Activated B cell treated with CpG ODN at 0.5 μM for 24 hours (primary cell): ENCODE data around the gene RFX2. TPM values are rescaled to one million over a fixed set of nuclear protein-coding genes. Genes with fewer than 3 reads are reported as not detected.
"Not testable (repeated sequence)": the region's sequence is repeated elsewhere in the genome, so short reads cannot be mapped to it uniquely, and the experiment has no call there.

ENCODE experiments used
- ATAC-seq: fragments of 200-7000 bp; cut with Tn5 transposase; one replicate; pipeline ENCODE4 v1.10.0; 2021; ENCODE audit warnings: low read depth, mild to moderate bottlenecking, moderate library complexity
- CTCF ChIA-PET: fragments of 350-600 bp; sonication (Branson Sonifier 250); formaldehyde crosslinking; loops from one replicate; lab custom pipeline; 2021; ENCODE audit warnings: antibody characterized with exemption; lab: Charles Lee
- POLR2A ChIA-PET: fragments of 350-600 bp; sonication (Branson Sonifier 250); formaldehyde crosslinking; loops from one replicate; lab custom pipeline; 2021; ENCODE audit warnings: antibody characterized with exemption; lab: Charles Lee
- DNase-seq: peaks from one replicate; pipeline ENCODE4 v3.0.0; 2022
- H3K27ac Mint-ChIP-seq: one replicate; pipeline ENCODE4 v1.8.0; 2020; ENCODE audit warnings: mixed read lengths
- H3K27me3 Mint-ChIP-seq: one replicate; pipeline ENCODE4 v1.8.0; 2021; ENCODE audit warnings: mixed read lengths
- H3K36me3 Mint-ChIP-seq: one replicate; pipeline ENCODE4 v1.8.0; 2021; ENCODE audit warnings: low read depth, mixed read lengths
- H3K4me1 Mint-ChIP-seq: one replicate; pipeline ENCODE4 v1.8.0; 2021; ENCODE audit warnings: mixed read lengths
- H3K4me3 Mint-ChIP-seq: one replicate; pipeline ENCODE4 v1.8.0; 2020; ENCODE audit warnings: mild to moderate bottlenecking, mixed read lengths
- H3K9me3 Mint-ChIP-seq: one replicate; pipeline ENCODE4 v1.8.0; 2020; ENCODE audit warnings: mixed read lengths
- CTCF ChIP-seq: fragments of 200-600 bp; IDR thresholded peaks from one replicate; pipeline ENCODE4 v1.8.0; 2022; ENCODE audit warnings: antibody characterized with exemption, mild to moderate bottlenecking
- intact Hi-C: fragments of 100-400 bp; cut with micrococcal nuclease; formaldehyde crosslinking; loops from one replicate; pipeline ENCODE4 v1.15.1; 2024
- total RNA-seq: library from RNA; stranded (reverse); gene quantifications from 2 replicates; pipeline ENCODE4 v1.2.3, GENCODE V29; 2022

RFX2 gene
- total RNA-seq, 1 donor from 2014 or later = 7.0 TPM

GRCh38 chr19:5961969-5962945 lies 148.0 kb downstream of the RFX2 start:
- peaks cover 73% of the 10 kb centered on the region for H3K4me1 Mint-ChIP-seq
- intact Hi-C loops = no loop called here
- no peak for TF ChIP-seq CTCF

GRCh38 chr19:5961641-5961968 lies 148.7 kb downstream of the RFX2 start:
- intact Hi-C loops, H3K27me3 Mint-ChIP-seq, CTCF ChIA-PET, DNase-seq, ATAC-seq, H3K9me3 Mint-ChIP-seq: not testable (repeated sequence)
- H3K4me3 Mint-ChIP-seq = peak overlapping the region; percentile 53
- peak overlapping the region; percentile 67 for H3K27ac Mint-ChIP-seq
- H3K36me3 Mint-ChIP-seq = peaks cover 35% of the 10 kb centered on the region
- peaks cover 74% of the 10 kb centered on the region for H3K4me1 Mint-ChIP-seq
- POLR2A ChIA-PET = interaction anchor here (1.2 kb wide), 1 partner anchor 10 kb away, joined by 6 read pairs; no protein-coding TSS in a partner anchor

More at GRCh38 chr19:5961969-5962945, 148.0 kb downstream of the RFX2 start:
- POLR2A ChIA-PET = interaction anchor here (1.2 kb wide), 1 partner anchor 10 kb away, joined by 6 read pairs; no protein-coding TSS in a partner anchor
- Mint-ChIP-seq H3K27ac (peak overlapping the region; percentile 67), H3K9me3 (no peaks in the 10 kb centered on the region), H3K4me3 (peak overlapping the region; percentile 53), H3K36me3 (peaks cover 30% of the 10 kb centered on the region), H3K27me3 (no peaks in the 10 kb centered on the region)
- CTCF ChIA-PET = no interaction called here
- ATAC-seq = peak; percentile 82
- no peak for DNase-seq

GRCh38 chr19:5960005-5961001 lies 150.0 kb downstream of the RFX2 start:
- ChIA-PET CTCF (no interaction called here), POLR2A (no interaction called here)
- no peak for ATAC-seq
- no peak for TF ChIP-seq CTCF
- H3K27me3 Mint-ChIP-seq = no peaks in the 10 kb centered on the region
- intact Hi-C loops = no loop called here
- no peak overlapping the region for H3K4me3 Mint-ChIP-seq
- no peak for DNase-seq
- no peak overlapping the region for H3K27ac Mint-ChIP-seq
- H3K4me1 Mint-ChIP-seq = peaks cover 76% of the 10 kb centered on the region
- H3K36me3 Mint-ChIP-seq = peaks cover 25% of the 10 kb centered on the region
- H3K9me3 Mint-ChIP-seq = no peaks in the 10 kb centered on the region

GRCh38 chr19:5959260-5960004 lies 150.9 kb downstream of the RFX2 start:
- Mint-ChIP-seq H3K4me3 (no peak overlapping the region), H3K27ac (no peak overlapping the region), H3K4me1 (peaks cover 77% of the 10 kb centered on the region), H3K36me3 (peaks cover 23% of the 10 kb centered on the region), H3K9me3 (no peaks in the 10 kb centered on the region), H3K27me3 (no peaks in the 10 kb centered on the region)
- no peak for ATAC-seq
- no peak for DNase-seq
- ChIA-PET CTCF (no interaction called here), POLR2A (no interaction called here)
- intact Hi-C loops = no loop called here
- no peak for TF ChIP-seq CTCF

- intact Hi-C loops = no loop called here
- ATAC-seq (no peak), DNase-seq (no peak)
- H3K4me3 Mint-ChIP-seq = no peak overlapping the region
- CTCF ChIA-PET = no interaction called here
- no peak overlapping the region for H3K27ac Mint-ChIP-seq
- H3K4me1 Mint-ChIP-seq = peaks cover 77% of the 10 kb centered on the region
- no peaks in the 10 kb centered on the region for H3K9me3 Mint-ChIP-seq
- POLR2A ChIA-PET = no interaction called here
- no peak for TF ChIP-seq CTCF
- H3K36me3 Mint-ChIP-seq = peaks cover 25% of the 10 kb centered on the region
- no peaks in the 10 kb centered on the region for H3K27me3 Mint-ChIP-seq
Observed at GRCh38 chr19:5958851-5959122, 151.5 kb downstream of the RFX2 start.
